KOPT-K1 (cell line): ENCODE results near the gene NID2.

ENCODE experiments used
- H3K27ac ChIP-seq: fragments of 200-600 bp; sonication (generic); 2 replicates; pipeline ENCODE4 v1.5.1; 2016; ENCODE audit warnings: antibody characterized with exemption, mild to moderate bottlenecking, low read depth, low read length; ENCODE audit not compliant: poor library complexity, severe bottlenecking
- H3K36me3 ChIP-seq: fragments of 200-600 bp; sonication (generic); 2 replicates; pipeline ENCODE4 v1.5.1; 2017; ENCODE audit warnings: antibody characterized with exemption, mild to moderate bottlenecking, low read length, moderate library complexity; ENCODE audit not compliant: insufficient read depth
- H3K9me3 ChIP-seq: fragments of 200-600 bp; sonication (generic); 2 replicates; pipeline ENCODE4 v1.5.1; 2017; ENCODE audit warnings: antibody characterized with exemption, low read length, mild to moderate bottlenecking; ENCODE audit not compliant: insufficient read depth, poor library complexity, severe bottlenecking

NID2 gene

GRCh38 chr14:52089218-52089617 lies 20.4 kb upstream of the NID2 start:
- H3K27ac ChIP-seq: no peak overlapping the region
- peaks cover 15% of the 10 kb centered on the region for H3K9me3 ChIP-seq
- H3K36me3 ChIP-seq: no peaks in the 10 kb centered on the region

- Histone ChIP-seq H3K36me3 (no peaks in the 10 kb centered on the region), H3K9me3 (peaks cover 20% of the 10 kb centered on the region), H3K27ac (no peak overlapping the region)
Observed at GRCh38 chr14:52086711-52087110, 17.9 kb upstream of the NID2 start.

GRCh38 chr14:52082903-52083302 lies 14.0 kb upstream of the NID2 start:
- peaks cover 20% of the 10 kb centered on the region for H3K9me3 ChIP-seq
- H3K36me3 ChIP-seq: no peaks in the 10 kb centered on the region
- no peak overlapping the region for H3K27ac ChIP-seq

GRCh38 chr14:52081964-52082363 lies 13.1 kb upstream of the NID2 start:
- Histone ChIP-seq H3K9me3 (peaks cover 20% of the 10 kb centered on the region), H3K36me3 (no peaks in the 10 kb centered on the region), H3K27ac (no peak overlapping the region)

- no peak overlapping the region for H3K27ac ChIP-seq
Observed at GRCh38 chr14:52080808-52081755, 12.2 kb upstream of the NID2 start.

GRCh38 chr14:52080158-52080800 lies 11.4 kb upstream of the NID2 start:
- no peak overlapping the region for H3K27ac ChIP-seq
- no peaks in the 10 kb centered on the region for H3K36me3 ChIP-seq
- peaks cover 15% of the 10 kb centered on the region for H3K9me3 ChIP-seq

More at GRCh38 chr14:52080808-52081755, 12.2 kb upstream of the NID2 start:
- H3K36me3 ChIP-seq: no peaks in the 10 kb centered on the region
- H3K9me3 ChIP-seq: peaks cover 20% of the 10 kb centered on the region

- H3K9me3 ChIP-seq: peaks cover 8% of the 10 kb centered on the region
- H3K27ac ChIP-seq: no peak overlapping the region
- H3K36me3 ChIP-seq: no peaks in the 10 kb centered on the region
Observed at GRCh38 chr14:52079239-52079959, 10.5 kb upstream of the NID2 start.

GRCh38 chr14:52078721-52079120 lies 9.9 kb upstream of the NID2 start:
- H3K36me3 ChIP-seq: no peaks in the 10 kb centered on the region
- H3K9me3 ChIP-seq: peaks cover 8% of the 10 kb centered on the region
- no peak overlapping the region for H3K27ac ChIP-seq

GRCh38 chr14:52078095-52078531 lies 9.3 kb upstream of the NID2 start:
- H3K9me3 ChIP-seq: peaks cover 8% of the 10 kb centered on the region
- no peak overlapping the region for H3K27ac ChIP-seq
- H3K36me3 ChIP-seq: no peaks in the 10 kb centered on the region

- H3K27ac ChIP-seq: no peak overlapping the region
- H3K36me3 ChIP-seq: no peaks in the 10 kb centered on the region
- peaks cover 8% of the 10 kb centered on the region for H3K9me3 ChIP-seq
Observed at GRCh38 chr14:52077256-52077979, 8.6 kb upstream of the NID2 start.

- Histone ChIP-seq H3K27ac (no peak overlapping the region), H3K36me3 (no peaks in the 10 kb centered on the region), H3K9me3 (peaks cover 8% of the 10 kb centered on the region)
Observed at GRCh38 chr14:52076334-52076733, 7.5 kb upstream of the NID2 start.

GRCh38 chr14:52075371-52075770 lies 6.5 kb upstream of the NID2 start:
- no peaks in the 10 kb centered on the region for H3K36me3 ChIP-seq
- peaks cover 8% of the 10 kb centered on the region for H3K9me3 ChIP-seq
- H3K27ac ChIP-seq: no peak overlapping the region

GRCh38 chr14:52073251-52073650 lies 4.4 kb upstream of the NID2 start:
- Histone ChIP-seq H3K36me3 (no peaks in the 10 kb centered on the region), H3K27ac (no peak overlapping the region), H3K9me3 (peaks cover 14% of the 10 kb centered on the region)

GRCh38 chr14:52072266-52072780 lies 3.5 kb upstream of the NID2 start:
- H3K36me3 ChIP-seq: no peaks in the 10 kb centered on the region
- no peak overlapping the region for H3K27ac ChIP-seq
- peaks cover 20% of the 10 kb centered on the region for H3K9me3 ChIP-seq
